Chondrocyte (in vitro differentiated cells): ENCODE data around the gene FTSJ1. TPM values are rescaled to one million over a fixed set of nuclear protein-coding genes. Genes with fewer than 3 reads are reported as not detected.

Source experiments
- DNase-seq: peaks from one replicate; pipeline ENCODE4 v3.0.0; 2021; ENCODE audit warnings: mixed read lengths, low spot score
- H3K27ac Mint-ChIP-seq: one replicate; pipeline ENCODE4 v1.8.0; 2021; ENCODE audit warnings: mild to moderate bottlenecking, moderate library complexity, mixed read lengths; ENCODE audit not compliant: unreplicated experiment
- H3K27me3 Mint-ChIP-seq: 2 replicates; pipeline ENCODE4 v1.8.0; 2021; ENCODE audit warnings: low read depth, mixed read lengths
- H3K36me3 Mint-ChIP-seq: 2 replicates; pipeline ENCODE4 v1.8.0; 2021; ENCODE audit warnings: low read depth, mixed read lengths
- H3K4me1 Mint-ChIP-seq: 2 replicates; pipeline ENCODE4 v1.8.0; 2021; ENCODE audit warnings: low read depth, mild to moderate bottlenecking, mixed read lengths
- H3K4me3 Mint-ChIP-seq: one replicate; pipeline ENCODE4 v1.8.0; 2021; ENCODE audit warnings: mild to moderate bottlenecking, moderate library complexity, mixed read lengths; ENCODE audit not compliant: unreplicated experiment
- H3K9me3 Mint-ChIP-seq: 2 replicates; pipeline ENCODE4 v1.8.0; 2021; ENCODE audit warnings: low read depth, mixed read lengths
- total RNA-seq: library from RNA; stranded (reverse); gene quantifications from 3 replicates; pipeline ENCODE4 v1.2.1, GENCODE V29; 2021
- TF ChIP-seq, protein P1 (sequence below): fragments of 200-600 bp; sonication (generic); IDR thresholded peaks from 2 replicates; pipeline ENCODE4 v1.5.0; 2021; ENCODE audit warnings: antibody characterized with exemption, mild to moderate bottlenecking, moderate library complexity

Gene FTSJ1
- total RNA-seq, 1 donor from 2014 or later = 53.3 TPM

- no peaks in the 10 kb centered on the region for H3K27me3 Mint-ChIP-seq
- peaks cover 2% of the 10 kb centered on the region for H3K36me3 Mint-ChIP-seq
- peaks cover 12% of the 10 kb centered on the region for H3K4me1 Mint-ChIP-seq
- DNase-seq = no peak
- peaks cover 5% of the 10 kb centered on the region for H3K9me3 Mint-ChIP-seq
- TF ChIP-seq, protein P1, sequence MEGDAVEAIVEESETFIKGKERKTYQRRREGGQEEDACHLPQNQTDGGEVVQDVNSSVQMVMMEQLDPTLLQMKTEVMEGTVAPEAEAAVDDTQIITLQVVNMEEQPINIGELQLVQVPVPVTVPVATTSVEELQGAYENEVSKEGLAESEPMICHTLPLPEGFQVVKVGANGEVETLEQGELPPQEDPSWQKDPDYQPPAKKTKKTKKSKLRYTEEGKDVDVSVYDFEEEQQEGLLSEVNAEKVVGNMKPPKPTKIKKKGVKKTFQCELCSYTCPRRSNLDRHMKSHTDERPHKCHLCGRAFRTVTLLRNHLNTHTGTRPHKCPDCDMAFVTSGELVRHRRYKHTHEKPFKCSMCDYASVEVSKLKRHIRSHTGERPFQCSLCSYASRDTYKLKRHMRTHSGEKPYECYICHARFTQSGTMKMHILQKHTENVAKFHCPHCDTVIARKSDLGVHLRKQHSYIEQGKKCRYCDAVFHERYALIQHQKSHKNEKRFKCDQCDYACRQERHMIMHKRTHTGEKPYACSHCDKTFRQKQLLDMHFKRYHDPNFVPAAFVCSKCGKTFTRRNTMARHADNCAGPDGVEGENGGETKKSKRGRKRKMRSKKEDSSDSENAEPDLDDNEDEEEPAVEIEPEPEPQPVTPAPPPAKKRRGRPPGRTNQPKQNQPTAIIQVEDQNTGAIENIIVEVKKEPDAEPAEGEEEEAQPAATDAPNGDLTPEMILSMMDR = no peak
- no peak overlapping the region for H3K4me3 Mint-ChIP-seq
- no peak overlapping the region for H3K27ac Mint-ChIP-seq
Measured at GRCh38 chrX:48512371-48512935, 36.5 kb downstream of the FTSJ1 start.

- TF ChIP-seq, protein P1 = no peak
- no peak overlapping the region for H3K4me3 Mint-ChIP-seq
- peaks cover 2% of the 10 kb centered on the region for H3K36me3 Mint-ChIP-seq
- no peak for DNase-seq
- H3K9me3 Mint-ChIP-seq = peaks cover 5% of the 10 kb centered on the region
- H3K4me1 Mint-ChIP-seq = peaks cover 9% of the 10 kb centered on the region
- H3K27me3 Mint-ChIP-seq = no peaks in the 10 kb centered on the region
- no peak overlapping the region for H3K27ac Mint-ChIP-seq
Measured at GRCh38 chrX:48513670-48514069, 37.7 kb downstream of the FTSJ1 start.

DNA sequence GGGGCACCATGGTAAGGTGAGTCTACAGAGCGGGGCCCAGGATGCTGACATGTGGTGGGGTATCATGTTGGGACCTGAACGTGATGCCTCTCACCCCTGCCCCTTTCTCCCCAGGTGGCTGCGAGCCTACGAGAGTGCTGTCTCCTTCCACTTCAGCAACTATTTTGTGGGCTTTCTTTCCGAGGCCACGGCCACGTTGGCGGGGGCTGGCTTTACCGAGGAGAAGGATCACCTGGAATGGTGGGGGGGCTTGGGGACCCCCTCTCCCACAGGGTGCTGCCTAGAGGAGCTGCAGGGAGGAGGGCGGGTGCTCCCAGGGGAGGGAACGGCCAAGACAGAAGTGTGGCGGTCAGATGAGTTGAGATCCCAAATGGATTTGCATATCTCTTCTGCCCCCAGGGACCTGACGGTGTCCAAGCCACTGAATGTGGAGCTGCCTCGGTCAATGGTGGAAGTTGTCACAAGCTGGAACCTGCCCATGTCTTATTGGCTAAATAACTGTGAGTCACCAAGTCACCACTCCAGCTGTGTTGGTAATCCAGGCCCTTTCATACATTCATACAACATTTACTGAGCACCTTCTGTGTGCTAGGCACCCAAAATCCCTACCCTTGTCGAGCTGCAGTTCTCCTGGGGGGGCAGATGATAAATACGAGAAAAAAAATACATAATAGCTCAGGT, 38.3 kb downstream of the FTSJ1 start:
- no peak overlapping the region for H3K27ac Mint-ChIP-seq
- peaks cover 2% of the 10 kb centered on the region for H3K36me3 Mint-ChIP-seq
- TF ChIP-seq, protein P1 = no peak
- H3K9me3 Mint-ChIP-seq = peaks cover 5% of the 10 kb centered on the region
- H3K4me1 Mint-ChIP-seq = peaks cover 8% of the 10 kb centered on the region
- H3K27me3 Mint-ChIP-seq = no peaks in the 10 kb centered on the region
- no peak overlapping the region for H3K4me3 Mint-ChIP-seq
- DNase-seq = no peak

GRCh38 chrX:48514868-48515460, 39.0 kb downstream of the FTSJ1 start:
- no peak for DNase-seq

GRCh38 chrX:48515842-48516241, 39.8 kb downstream of the FTSJ1 start:
- Mint-ChIP-seq H3K9me3 (peaks cover 7% of the 10 kb centered on the region), H3K27ac (no peak overlapping the region), H3K36me3 (peaks cover 2% of the 10 kb centered on the region), H3K27me3 (no peaks in the 10 kb centered on the region), H3K4me3 (no peak overlapping the region), H3K4me1 (no peaks in the 10 kb centered on the region)
- TF ChIP-seq, protein P1 = no peak
- DNase-seq = no peak

More at GRCh38 chrX:48514868-48515460, 39.0 kb downstream of the FTSJ1 start:
- Mint-ChIP-seq H3K4me3 (no peak overlapping the region), H3K27ac (no peak overlapping the region), H3K4me1 (peaks cover 1% of the 10 kb centered on the region), H3K9me3 (peaks cover 5% of the 10 kb centered on the region), H3K27me3 (no peaks in the 10 kb centered on the region), H3K36me3 (peaks cover 2% of the 10 kb centered on the region)
- TF ChIP-seq, protein P1 = no peak
